DMS79 (cell line): ENCODE data around the gene PER2.
A peak's percentile ranks its signal among the peaks of the same experiment; 100 is the strongest.
"Not testable (repeated sequence)": the region's sequence is repeated elsewhere in the genome, so short reads cannot be mapped to it uniquely, and the experiment has no call there.

Experiments used
- DNase-seq: peaks from one replicate; lab custom pipeline; 2025; lab: John Stamatoyannopoulos, UW

Gene PER2

DNA sequence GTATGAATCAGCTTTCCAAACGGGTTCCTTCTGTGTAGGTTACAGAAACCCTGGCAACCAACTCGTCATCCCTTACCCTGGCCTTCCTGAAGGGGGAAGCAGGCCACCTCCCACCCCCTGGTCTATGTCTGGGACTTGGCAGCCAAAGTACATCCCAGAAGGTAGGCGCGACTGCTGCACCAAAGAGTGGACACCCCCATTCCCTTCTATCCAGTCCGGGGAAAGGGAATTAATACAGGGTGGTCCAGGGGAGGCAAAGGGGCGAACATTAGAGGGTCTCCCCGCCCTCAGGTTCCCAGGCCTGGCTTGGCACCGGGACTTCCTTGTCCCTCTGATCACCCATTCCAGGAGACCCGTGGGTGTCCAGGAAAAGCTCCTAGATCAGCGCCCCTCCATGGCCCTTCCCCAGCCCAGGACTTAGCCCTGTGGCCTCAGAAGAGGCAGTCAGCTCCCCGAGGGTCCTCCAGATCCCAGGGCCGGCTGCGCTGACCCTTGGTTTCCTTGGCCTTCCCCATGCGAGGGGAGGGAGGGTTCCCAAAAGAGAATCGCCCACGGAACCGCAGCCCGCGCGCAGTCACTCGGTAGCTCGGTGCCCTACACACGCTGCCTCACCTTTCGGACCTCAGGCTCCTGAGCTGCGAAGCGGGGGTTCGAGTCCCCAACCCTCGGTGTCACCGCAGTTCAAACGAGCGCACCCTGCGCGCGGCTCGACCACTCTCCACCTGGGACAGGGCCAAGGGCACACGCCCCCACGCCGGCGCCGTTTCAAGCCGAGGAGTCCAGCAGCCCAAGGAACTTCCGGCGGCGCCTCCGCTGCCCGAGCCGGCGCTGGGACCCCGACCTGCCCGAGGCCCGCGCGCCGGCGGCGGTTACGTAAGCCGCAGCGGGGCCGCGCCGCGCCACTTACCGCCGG is at the start of gene PER2:
TSS of gene PER2 (minus strand) at position 874 of the 913 bp plus-strand sequence. CDS start 10,674 bp downstream, outside the sequence.
- no peak for DNase-seq

DNA sequence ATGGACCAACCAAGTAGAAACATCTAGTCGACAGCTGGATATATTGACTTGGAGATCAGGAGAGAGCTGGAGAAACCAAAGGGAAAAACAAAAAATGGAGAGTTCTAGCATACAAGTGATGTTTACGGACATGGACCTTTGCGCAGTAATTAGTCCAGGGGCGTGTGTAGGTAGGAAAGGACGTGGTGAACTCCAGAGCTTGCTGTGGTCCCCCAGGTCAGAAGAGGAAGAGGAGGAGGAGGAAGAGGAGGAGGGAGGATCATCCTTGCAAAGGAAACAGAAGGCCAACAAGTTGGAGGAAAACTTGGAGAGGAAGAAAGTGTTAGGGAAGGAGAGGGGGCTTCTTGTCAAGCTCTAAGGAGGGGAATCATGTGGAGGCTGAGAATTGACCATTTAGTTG is 49.4 kb upstream of the PER2 start:
- no peak for DNase-seq

- no peak for DNase-seq
Observed at GRCh38 chr2:238336793-238337444, 48.5 kb upstream of the PER2 start.

DNA sequence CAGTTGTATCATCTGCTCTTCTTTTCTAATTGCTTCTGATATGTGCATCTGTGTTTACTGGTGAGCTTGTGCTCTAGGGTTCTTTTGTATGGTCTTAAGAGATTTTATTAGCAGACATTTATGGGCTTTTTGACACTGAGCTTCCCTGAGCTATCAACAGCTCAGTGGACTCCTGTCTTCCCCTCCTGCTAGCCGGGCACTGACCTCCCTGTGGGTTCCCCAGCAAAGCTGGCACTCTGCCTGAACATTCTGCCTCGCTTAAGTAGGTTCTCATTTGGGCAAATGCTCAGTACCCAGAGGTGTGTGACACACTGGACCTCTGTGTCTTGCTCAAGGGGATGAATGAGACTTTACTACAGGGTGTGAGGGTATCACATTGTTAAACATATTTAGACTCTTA is 47.7 kb upstream of the PER2 start:
- DNase-seq: no peak

DNA sequence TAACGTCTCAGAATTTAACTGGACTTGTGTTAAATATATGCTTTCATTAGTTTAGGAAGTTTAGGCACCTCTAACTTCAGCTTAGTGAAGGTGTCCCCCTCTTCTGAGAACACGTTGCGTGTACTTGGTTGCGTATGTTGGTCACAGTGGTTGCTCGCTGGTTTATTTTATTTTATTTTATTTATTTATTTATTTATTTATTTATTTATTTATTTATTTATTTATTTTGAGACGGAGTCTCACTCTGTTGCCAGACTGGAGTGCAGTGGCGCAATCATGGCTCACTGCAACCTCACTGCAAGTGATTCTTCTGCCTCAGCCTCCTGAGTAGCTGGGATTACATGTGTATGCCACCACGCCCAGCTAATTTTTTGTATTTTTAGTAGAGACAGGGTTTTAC is 47.2 kb upstream of the PER2 start:
- not testable (repeated sequence) for DNase-seq

- DNase-seq: no peak
Observed at GRCh38 chr2:238334885-238335284, 46.5 kb upstream of the PER2 start.

DNA sequence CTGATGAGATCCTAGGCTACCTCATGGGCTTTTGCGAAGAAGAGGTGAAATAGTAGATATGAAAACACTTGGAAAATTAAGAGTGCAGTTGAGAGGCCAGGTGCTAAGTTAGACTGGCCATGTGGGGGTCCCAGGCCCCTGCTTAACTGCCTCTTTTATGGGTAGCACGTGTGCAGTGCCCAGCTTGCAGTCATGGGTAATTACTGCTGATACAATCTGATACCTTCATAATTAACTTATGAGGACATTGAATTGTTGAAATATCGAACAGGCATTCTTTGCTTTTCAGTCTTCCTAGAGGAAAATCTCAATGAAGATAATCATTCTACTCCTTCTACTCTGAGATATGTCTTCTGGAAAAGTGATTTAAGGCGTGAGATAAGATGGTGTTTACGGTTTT is 43.5 kb upstream of the PER2 start:
- peak; percentile 24 for DNase-seq

DNA sequence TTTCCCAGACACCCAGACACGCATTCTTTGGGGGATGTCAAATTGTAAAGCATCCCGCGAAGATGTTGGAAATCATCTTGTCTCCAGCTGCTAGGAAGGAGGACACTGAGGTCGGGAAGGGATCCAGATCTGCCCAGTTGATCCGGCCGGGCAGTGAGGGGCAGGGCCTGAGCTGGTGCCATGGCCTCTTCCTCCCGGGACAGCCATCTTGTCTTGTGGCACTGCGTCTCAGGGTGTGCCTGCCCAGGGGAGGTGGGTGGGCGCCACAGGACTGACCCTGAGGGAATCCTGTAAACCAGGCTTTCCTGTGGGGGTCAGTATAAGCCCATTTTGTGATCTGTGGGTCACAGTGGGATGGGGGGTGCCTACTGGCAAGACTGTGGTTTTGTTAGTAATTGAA is 42.0 kb upstream of the PER2 start:
- DNase-seq: no peak

DNA sequence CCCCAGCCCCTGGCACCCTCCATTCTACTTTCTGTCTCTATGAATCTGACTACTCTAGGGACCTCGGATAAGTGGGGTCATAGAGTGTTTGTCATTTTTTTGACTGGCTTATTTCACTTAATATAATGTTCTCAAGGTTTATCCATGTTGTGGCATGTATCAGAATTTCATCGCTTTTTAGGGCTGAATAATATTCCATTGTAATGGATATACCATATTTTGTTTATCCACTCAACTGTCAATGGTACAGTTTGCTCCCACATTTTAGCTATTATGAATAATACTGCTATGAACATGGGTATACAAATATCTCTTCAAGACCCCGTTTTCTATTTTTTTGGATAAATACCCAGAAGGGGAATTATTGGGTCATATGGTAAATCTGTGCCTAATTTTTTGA is 39.3 kb upstream of the PER2 start:
- no peak for DNase-seq

DNA sequence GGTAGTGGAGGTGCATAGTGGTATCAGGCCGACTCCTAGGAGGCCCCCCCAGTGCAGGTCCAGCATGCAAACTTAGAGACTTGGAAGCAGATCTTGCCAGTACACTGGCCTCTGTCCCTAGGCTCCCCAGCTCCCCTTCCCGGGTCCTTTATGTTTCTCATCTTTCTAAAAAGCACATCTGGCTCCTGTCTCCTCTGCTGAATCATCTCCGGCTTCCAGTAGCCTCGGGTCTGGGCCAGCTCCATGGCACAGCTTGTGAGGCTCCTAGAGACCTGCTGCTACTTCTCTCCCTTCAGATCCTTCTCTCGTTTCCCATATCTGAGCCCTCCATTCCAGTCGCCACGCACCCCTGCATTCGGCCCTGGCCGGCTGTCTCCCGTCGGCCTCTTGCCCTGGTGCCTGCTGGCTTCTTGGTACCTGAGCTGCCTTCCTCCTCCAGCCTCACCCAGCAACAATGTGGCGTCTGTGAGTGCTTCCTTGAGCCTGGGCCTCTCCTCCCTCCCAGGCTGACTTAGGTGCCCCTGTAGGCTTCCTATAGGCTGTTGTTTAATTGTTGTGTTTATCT is 38.5 kb upstream of the PER2 start:
- DNase-seq: no peak

GRCh38 chr2:238325694-238326093 is 37.3 kb upstream of the PER2 start:
- DNase-seq: no peak

DNA sequence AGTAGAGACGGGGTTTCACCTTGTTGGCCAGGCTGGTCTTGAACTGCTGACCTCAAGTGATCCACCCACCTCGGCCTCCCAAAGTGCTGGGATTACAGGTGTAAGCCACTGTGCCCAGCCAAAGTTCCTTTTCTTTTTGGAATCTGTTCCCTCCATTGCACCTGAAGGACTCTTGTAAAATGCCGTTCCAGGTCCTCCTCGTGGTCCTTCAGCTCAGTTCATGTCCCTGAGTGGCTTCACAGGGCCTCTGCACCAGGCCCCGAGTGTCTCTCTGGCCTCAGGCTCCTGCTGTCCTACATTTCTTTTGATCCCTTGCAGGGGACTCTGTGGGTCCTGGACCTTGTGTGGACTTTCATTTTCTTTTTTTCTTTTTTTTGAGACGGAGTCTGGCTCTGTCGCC is 35.8 kb upstream of the PER2 start:
- DNase-seq: not testable (repeated sequence)

DNA sequence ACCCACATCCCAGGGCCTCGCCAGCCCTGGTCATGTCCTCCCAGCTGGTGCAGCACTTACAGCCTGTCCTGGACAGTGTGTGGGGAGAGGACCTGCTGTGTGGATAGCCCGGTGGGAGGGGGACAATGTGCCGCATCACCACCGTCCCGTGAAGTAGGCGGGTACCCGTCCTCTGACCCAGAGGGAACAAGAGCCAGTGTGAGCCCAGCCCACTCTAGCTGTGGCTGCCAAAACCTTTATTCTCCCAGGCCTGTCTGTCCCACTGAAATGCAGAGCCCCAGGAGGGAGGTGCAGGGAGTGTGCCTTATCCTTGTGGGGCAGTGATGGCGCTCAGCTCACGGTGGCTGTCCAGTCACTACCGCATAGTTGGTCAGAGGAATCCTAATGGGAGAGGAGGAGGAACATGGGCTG is 33.6 kb upstream of the PER2 start:
- DNase-seq: no peak

DNA sequence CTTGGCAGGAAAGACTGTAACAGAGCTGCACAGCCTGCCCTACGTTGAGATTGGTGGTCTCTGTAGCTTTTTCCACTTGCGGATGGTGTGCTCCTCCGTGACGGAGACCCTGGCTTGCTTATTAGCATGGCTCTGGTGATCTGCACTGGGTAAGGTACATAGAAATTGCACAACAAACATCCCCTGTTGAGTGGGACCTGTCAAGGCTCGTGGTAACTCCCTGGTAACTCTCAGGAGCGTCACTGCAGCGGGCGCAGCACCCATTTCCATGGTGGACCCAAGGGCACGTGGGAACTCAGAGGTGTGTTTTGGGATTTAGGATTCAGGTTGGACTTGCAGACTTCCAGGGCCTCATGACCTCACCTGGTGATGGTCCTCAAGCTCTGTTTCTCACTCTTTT is 33.1 kb upstream of the PER2 start:
- DNase-seq: no peak

- DNase-seq: no peak
Observed at GRCh38 chr2:238320648-238321281, 32.4 kb upstream of the PER2 start.

- peak; percentile 61 for DNase-seq
Observed at GRCh38 chr2:238320246-238320647, 31.8 kb upstream of the PER2 start, which contains the start of gene TRAF3IP1. Gene TRAF3IP1, plus strand, starts transcription at chr2:238320518. Its CDS starts 145 bp downstream, at chr2:238320663.

GRCh38 chr2:238315031-238315595 is 26.7 kb upstream of the PER2 start:
- no peak for DNase-seq

- no peak for DNase-seq
Observed at GRCh38 chr2:238314576-238314975, 26.2 kb upstream of the PER2 start.

DNA sequence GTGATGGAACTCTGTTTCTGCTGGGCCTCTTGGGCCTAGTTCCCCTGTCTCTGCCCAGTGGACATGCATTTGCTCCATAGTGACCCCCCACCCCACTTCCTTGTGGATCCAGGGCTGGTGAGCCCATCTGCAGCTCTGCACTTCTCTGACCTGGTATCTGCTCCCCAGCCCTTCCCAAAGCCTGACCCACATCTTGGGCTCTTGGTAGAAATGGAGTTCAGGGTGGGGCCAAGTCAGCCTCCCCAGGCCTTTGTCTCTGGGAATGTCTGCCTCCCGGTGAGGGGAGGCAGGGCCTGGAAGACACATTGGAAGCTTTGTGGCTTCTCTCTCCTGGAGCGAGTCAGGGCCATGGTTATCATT is 25.6 kb upstream of the PER2 start:
- DNase-seq: no peak

DNA sequence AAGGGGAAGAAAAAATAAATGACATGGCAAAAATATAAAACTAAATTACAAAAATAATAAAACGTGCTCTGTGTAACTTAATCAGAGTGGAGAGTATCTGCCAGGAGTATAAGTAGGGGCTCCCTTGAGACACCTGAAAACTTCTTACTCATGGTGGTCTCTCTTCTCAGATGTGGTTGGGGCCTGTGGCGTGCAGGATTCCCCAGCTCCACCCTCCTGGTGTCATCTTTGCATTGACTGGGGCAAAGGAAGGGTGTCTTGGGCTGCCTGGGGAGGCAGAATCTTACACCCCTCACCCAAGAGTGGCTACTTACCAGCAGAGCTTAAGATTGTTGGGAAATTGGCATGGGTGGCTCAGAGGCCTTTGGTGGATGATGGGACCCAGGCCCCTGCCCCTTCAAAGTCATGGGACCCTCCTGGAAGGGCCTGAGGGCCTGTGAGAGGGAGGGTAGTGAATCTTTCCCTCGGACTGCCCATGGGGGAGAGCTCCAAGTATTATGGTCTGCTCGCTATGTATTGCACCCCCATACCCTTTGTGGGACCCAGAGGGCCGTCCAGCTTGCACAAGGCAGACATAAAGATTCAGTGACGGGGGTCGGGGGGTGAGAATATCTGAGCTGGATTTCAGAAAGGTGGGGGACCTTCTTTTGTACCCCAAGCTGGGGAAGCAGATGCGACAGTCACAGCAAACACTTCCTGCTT is 25.0 kb upstream of the PER2 start:
- DNase-seq: no peak

- not testable (repeated sequence) for DNase-seq
Observed at GRCh38 chr2:238310721-238311120, 22.3 kb upstream of the PER2 start.

DNA sequence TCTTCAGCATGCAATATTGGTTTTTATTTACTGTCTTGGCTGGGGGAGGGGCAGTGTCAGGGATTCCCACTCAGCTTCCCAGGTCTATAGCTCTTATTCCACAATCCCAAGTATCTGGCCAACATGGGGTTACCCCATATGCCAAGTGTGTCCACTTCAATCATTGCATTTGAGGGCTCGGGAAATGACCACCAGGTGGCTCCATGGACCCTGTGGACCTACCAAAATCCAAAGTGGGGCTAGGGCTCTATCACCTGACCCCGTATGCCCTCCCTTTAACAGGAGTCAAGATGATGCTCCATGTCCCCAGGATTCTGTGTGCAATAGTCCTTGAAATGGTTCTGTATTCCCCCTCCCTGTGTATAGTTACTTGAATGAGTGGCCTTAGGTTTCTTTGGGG is 19.8 kb upstream of the PER2 start:
- DNase-seq: no peak
